OCI-LY3 (cell line): ENCODE measurements around the gene SOCS1.

ENCODE experiments used
- H2AFZ ChIP-seq: fragments of 200-600, 300-600 bp; shearing (Covaris generic); 2 replicates; pipeline ENCODE4 v1.6.0; 2014; ENCODE audit warnings: antibody characterized with exemption, low read depth, low read length
- H3K27ac ChIP-seq: fragments of 200-600, 300-600 bp; sonication (generic); 2 replicates; pipeline ENCODE4 v1.5.1; 2014; ENCODE audit warnings: mild to moderate bottlenecking, low read length, moderate library complexity, mixed read lengths
- H3K27me3 ChIP-seq: fragments of 200-600, 300-600 bp; sonication (generic); 2 replicates; pipeline ENCODE4 v1.6.1; 2014; ENCODE audit warnings: low read depth, low read length, mixed read lengths
- H3K36me3 ChIP-seq: fragments of 200-600, 300-600 bp; sonication (generic); replicated peaks from 2 replicates; pipeline ENCODE3; 2014; ENCODE audit warnings: low read depth, low read length, mixed read lengths
- H3K4me1 ChIP-seq: fragments of 300-600, 200-600 bp; sonication (generic); 2 replicates; pipeline ENCODE4 v1.6.1; 2014; ENCODE audit warnings: low read length, mixed read lengths
- H3K4me2 ChIP-seq: fragments of 200-600, 300-600 bp; sonication (generic); 2 replicates; pipeline ENCODE4 v1.6.1; 2014; ENCODE audit warnings: low read length, mixed read lengths
- H3K4me3 ChIP-seq: fragments of 300-600, 200-600 bp; sonication (generic); 2 replicates; pipeline ENCODE4 v1.5.1; 2014; ENCODE audit warnings: antibody characterized with exemption, mild to moderate bottlenecking, low read length, moderate library complexity
- H3K79me2 ChIP-seq: fragments of 300-600, 200-600 bp; shearing (Covaris generic); 2 replicates; pipeline ENCODE4 v1.6.1; 2014; ENCODE audit warnings: mild to moderate bottlenecking, low read length, mixed read lengths
- H3K9ac ChIP-seq: fragments of 300-600, 200-600 bp; shearing (Covaris generic); 2 replicates; pipeline ENCODE4 v1.6.0; 2014; ENCODE audit warnings: mild to moderate bottlenecking, low read length, moderate library complexity
- H3K9me3 ChIP-seq: fragments of 200-600, 300-600 bp; shearing (Covaris generic); 2 replicates; pipeline ENCODE4 v1.6.1; 2014; ENCODE audit warnings: low read length, mixed read lengths; ENCODE audit not compliant: insufficient read depth
- H4K20me1 ChIP-seq: fragments of 200-600, 300-600 bp; sonication (generic); 2 replicates; pipeline ENCODE4 v1.6.1; 2016; ENCODE audit warnings: low read length, mixed read lengths; ENCODE audit not compliant: insufficient read depth
- CTCF ChIP-seq: fragments of 200-600, 300-600 bp; sonication (generic); IDR thresholded peaks from 2 replicates; pipeline ENCODE4 v1.5.1; 2014; ENCODE audit warnings: antibody characterized with exemption, low read length, low read depth
- EZH2phosphoT487 ChIP-seq: fragments of 200-600 bp; shearing (Covaris generic); IDR thresholded peaks from 2 replicates; pipeline ENCODE4 v1.6.1; 2018; ENCODE audit warnings: antibody characterized with exemption, mixed run types, low read depth

The SOCS1 gene

GRCh38 chr16:11229432-11229831 is 26.6 kb downstream of the SOCS1 start:
- peaks cover 64% of the 10 kb centered on the region for H3K4me1 ChIP-seq
- no peaks in the 10 kb centered on the region for H3K36me3 ChIP-seq
- TF ChIP-seq EZH2phosphoT487 (no peak), CTCF (no peak)
- H3K9me3 ChIP-seq: no peaks in the 10 kb centered on the region
- H3K79me2 ChIP-seq: no peaks in the 10 kb centered on the region
- H3K4me2 ChIP-seq: no peak overlapping the region
- H2AFZ ChIP-seq: no peak overlapping the region
- H3K4me3 ChIP-seq: no peak overlapping the region
- H4K20me1 ChIP-seq: no peaks in the 10 kb centered on the region
- no peaks in the 10 kb centered on the region for H3K27me3 ChIP-seq
- no peak overlapping the region for H3K9ac ChIP-seq
- no peak overlapping the region for H3K27ac ChIP-seq

- H3K4me2 ChIP-seq: peak overlapping the region; percentile 79
- H3K4me3 ChIP-seq: peak overlapping the region; percentile 63
- TF ChIP-seq EZH2phosphoT487 (no peak), CTCF (no peak)
- H4K20me1 ChIP-seq: no peaks in the 10 kb centered on the region
- H3K27ac ChIP-seq: peak overlapping the region; percentile 72
- peaks cover 43% of the 10 kb centered on the region for H3K4me1 ChIP-seq
- H3K27me3 ChIP-seq: no peaks in the 10 kb centered on the region
- H2AFZ ChIP-seq: peak overlapping the region; percentile 65; the same call in 1 of the 2 replicates
- peak overlapping the region; percentile 69; the same call in 1 of the 2 replicates for H3K9ac ChIP-seq
- H3K9me3 ChIP-seq: no peaks in the 10 kb centered on the region
- no peaks in the 10 kb centered on the region for H3K36me3 ChIP-seq
- no peaks in the 10 kb centered on the region for H3K79me2 ChIP-seq
Measured at GRCh38 chr16:11225677-11226549, 30.1 kb downstream of the SOCS1 start.

- H3K27ac ChIP-seq: peak overlapping the region; percentile 72
- peak overlapping the region; percentile 65; the same call in 1 of the 2 replicates for H2AFZ ChIP-seq
Measured at GRCh38 chr16:11224894-11225676, 30.9 kb downstream of the SOCS1 start.

More at GRCh38 chr16:11224894-11225676, 30.9 kb downstream of the SOCS1 start:
- H3K79me2 ChIP-seq: no peaks in the 10 kb centered on the region
- peak overlapping the region; percentile 69 for H3K9ac ChIP-seq
- TF ChIP-seq CTCF (no peak), EZH2phosphoT487 (no peak)
- H4K20me1 ChIP-seq: no peaks in the 10 kb centered on the region
- peaks cover 40% of the 10 kb centered on the region for H3K4me1 ChIP-seq
- H3K4me2 ChIP-seq: peak overlapping the region; percentile 79
- no peaks in the 10 kb centered on the region for H3K9me3 ChIP-seq
- H3K4me3 ChIP-seq: peak overlapping the region; percentile 63
- H3K27me3 ChIP-seq: no peaks in the 10 kb centered on the region
- no peaks in the 10 kb centered on the region for H3K36me3 ChIP-seq
